GM19372 (cell line): ENCODE measurements around the gene EIF3B.
"Not testable (repeated sequence)": the region's sequence is repeated elsewhere in the genome, so short reads cannot be mapped to it uniquely, and the experiment has no call there.

Source experiments
- ATAC-seq: cut with Tn5 transposase; IDR thresholded peaks from one replicate; pipeline ENCODE4 v1.9.1; 2021; ENCODE audit warnings: mild to moderate bottlenecking, low read depth, moderate library complexity; ENCODE audit not compliant: unreplicated experiment

EIF3B gene

DNA sequence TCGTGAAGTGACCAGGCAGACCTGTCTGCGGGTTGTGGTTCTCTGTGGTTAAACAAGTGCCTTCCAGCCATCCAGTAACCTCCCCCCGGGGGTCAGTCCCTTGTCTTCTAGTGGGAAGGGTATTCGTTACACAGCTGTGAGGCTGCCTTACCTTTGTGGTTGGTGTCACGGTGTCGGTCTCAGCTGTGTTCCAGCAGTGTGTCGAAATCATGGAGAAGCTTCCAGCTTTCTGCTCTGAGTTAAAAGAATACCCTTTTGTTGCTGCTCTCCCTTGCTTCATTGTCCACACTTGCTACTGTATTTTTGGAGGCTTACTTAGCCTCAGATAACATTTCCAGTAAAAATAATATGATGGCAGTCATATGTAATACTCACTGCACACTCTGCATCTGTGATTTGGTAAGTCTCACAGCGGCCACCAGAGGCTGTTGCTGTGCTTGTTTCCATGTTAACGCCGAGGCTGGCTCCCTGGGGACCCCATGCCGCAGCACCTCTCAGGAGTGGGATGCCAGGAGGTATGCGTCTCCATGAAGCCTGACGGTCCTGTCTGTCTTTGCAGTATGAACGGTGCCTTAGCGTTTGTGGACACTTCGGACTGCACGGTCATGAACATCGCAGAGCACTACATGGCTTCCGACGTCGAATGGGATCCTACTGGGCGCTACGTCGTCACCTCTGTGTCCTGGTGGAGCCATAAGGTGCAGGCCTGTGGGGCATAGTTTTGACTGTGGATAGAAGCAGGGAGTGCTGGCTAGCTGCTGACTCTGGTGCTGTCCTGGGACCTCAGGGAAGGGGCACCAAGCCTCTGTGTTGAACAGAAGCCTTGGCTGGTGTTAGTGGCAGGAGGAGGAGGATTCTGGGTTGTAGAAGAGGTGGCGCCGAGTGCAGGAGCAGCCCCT, 20.5 kb downstream of the EIF3B start:
- ATAC-seq, result no peak

- ATAC-seq, result no peak
These were observed 21.9 kb downstream of the EIF3B start for GRCh38 chr7:2376351-2377154.

DNA sequence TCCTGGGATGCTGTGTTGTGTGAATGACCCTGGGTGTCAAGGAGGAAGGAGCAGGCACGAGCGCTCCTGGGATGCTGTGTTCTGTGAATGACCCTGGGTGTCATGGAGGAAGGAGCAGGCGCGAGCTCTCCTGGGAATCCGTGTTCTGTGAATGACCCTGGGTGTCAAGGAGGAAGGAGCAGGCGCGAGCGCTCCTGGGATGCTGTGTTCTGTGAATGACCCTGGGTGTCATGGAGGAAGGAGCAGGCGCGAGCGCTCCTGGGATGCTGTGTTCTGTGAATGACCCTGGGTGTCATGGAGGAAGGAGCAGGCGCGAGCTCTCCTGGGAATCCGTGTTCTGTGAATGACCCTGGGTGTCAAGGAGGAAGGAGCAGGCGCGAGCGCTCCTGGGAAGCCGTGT, 22.9 kb downstream of the EIF3B start:
- ATAC-seq, result not testable (repeated sequence)

DNA sequence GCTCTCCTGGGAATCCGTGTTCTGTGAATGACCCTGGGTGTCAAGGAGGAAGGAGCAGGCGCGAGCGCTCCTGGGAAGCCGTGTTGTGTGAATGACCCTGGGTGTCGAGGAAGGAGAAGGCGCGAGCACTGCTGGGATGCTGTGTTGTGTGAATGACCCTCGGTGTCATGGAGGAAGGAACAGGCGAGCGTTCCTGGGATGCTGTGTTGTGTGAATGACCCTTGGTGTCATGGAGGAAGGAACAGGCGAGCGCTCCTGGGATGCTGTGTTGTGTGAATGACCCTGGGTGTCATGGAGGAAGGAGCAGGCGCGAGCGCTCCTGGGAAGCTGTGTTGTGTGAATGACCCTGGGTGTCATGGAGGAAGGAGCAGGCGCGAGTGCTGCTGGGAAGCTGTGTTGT, 23.5 kb downstream of the EIF3B start:
- not testable (repeated sequence) for ATAC-seq

DNA sequence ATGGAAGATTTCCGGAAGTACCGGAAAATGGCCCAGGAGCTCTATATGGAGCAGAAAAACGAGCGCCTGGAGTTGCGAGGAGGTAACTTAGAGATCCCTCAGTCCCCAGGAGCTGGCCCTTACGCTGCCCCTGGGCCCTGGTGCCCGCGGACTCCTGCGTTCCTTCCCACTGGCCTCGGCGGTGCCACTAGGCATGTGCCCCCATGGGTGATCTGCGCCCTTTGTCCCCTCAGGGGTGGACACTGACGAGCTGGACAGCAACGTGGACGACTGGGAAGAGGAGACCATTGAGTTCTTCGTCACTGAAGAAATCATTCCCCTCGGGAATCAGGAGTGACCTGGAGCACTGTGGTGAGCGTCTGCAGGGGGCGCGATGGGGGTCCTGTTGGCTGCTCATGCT, 24.5 kb downstream of the EIF3B start:
- ATAC-seq, result no peak

DNA sequence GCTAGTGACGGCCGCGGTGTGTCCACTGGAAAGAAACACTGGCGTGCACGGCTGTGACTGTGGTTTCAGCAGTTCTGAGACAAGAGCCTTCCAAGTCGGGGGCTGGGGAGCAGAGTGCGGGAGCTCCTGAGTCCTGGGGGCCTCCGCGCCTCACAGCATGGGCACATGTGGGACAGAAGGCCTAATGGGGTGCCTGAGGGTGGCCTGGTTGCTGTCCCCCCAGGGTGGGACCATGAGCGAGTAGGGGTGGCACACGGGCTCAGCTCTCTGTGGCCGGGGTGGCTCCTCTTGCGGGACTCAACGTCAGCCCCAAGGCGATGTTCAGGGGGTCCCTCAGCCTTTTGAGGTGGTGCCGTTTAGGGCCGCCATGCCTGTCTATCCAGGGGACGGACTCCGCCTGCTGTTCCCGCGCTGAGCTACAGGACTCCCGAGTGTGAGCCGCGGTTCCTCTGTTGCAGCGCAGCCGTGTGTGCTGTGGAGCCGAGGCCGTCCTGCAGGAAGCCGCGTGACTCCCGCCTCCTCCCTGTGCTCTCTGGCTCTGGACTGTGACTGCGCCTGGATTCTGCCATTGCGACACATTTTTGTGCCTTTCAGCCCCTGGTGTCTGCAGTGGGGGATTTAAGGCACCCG, 25.3 kb downstream of the EIF3B start:
- ATAC-seq, result no peak

DNA sequence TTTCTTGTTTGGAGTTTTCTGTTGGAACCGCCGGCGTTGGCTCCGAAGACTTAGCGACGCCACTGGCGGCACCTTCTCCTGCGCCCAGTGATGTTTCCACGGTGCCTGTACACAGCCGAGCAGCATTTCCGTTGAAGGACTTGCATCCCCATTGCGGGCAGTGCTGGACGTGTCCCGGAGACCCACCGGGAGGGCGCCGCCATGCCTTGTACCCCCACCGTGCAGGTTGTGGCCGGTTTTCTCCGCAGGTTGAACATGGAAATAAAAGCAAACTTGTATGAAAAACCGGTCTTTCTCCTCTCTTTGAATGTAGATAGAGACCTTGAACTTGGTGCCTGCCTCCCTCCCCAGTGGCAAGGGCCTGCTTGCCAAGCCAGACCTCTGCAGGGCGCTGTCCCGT, 25.8 kb downstream of the EIF3B start:
- no peak for ATAC-seq

GRCh38 chr7:2381227-2381626, 26.6 kb downstream of the EIF3B start:
- no peak for ATAC-seq

DNA sequence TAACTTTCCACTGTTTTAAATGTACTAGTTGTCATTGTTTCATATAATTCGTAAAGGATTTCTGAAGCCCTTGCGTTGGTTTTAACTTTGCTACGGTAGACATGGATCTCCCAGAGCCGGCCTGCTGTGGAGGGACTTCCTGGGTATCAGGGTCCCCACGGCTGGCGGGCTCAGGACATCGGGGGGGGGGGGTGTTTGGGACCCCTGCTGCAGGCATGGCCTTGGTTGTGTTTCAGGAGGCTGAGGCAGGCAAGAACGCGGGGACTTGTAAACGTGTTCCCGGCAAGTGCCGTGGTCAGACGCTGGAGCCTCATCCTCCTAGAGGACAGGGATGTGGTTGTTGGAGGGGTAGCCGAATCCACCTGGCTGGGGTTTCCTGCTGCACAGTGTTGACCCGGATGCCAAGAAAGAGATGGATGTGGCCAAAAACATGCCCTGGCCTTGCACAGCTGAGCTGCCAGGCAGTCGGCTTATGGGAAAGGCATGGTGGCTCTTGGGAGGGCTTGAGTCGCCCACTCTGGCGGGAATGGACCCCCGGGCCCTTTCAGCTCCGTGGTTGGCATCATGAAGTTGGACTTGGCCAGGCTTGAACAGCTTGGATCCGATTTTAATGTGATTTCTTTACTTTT, 27.4 kb downstream of the EIF3B start:
- ATAC-seq, result no peak

GRCh38 chr7:2383543-2384274, 29.1 kb downstream of the EIF3B start:
- ATAC-seq, result no peak

DNA sequence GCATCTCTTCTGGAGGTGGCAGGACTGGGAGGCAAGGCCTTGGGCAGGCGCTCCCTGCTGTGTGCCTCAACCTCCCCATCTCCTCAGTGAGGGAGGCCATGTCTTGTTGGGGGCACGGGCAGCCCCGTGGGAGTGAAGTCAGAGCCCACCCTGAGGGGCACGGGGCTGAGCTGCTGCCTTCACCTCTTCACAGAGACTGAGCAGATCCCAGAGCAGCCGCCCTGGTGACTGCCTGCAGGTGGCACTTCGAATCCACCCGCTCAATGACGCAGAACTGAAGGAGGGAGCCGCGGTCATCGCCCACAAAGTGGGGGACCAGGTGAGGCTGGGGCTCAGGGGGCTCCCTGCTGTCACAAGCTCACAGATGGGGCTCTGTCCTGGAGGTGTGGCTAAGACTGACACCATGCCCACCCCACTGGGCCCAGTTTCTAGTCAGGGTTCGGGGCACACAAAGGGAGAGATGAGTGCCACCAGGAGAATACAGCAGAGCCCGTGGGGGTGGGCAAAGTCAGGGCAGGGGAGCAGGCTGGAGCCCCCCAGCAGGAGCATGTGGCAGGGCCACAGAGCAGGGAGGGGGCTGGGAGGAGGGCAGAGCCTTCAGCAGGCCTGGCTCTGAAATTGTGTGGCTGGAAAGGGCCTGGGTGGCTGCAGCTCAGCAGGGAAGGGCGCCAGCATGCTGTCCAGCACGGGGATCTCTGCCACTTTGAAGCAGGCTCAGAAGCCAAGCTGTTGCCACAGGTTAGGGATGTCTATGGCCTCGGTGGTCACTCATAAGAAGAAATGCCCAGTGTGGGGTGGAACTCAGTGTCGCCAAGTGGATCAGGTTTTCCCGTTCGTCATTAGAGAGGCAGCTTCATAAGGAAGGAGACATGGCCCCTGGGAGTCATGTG, 30.0 kb downstream of the EIF3B start:
- ATAC-seq, result no peak

- not testable (repeated sequence) for ATAC-seq
These were observed 31.5 kb downstream of the EIF3B start for GRCh38 chr7:2386122-2386521.

DNA sequence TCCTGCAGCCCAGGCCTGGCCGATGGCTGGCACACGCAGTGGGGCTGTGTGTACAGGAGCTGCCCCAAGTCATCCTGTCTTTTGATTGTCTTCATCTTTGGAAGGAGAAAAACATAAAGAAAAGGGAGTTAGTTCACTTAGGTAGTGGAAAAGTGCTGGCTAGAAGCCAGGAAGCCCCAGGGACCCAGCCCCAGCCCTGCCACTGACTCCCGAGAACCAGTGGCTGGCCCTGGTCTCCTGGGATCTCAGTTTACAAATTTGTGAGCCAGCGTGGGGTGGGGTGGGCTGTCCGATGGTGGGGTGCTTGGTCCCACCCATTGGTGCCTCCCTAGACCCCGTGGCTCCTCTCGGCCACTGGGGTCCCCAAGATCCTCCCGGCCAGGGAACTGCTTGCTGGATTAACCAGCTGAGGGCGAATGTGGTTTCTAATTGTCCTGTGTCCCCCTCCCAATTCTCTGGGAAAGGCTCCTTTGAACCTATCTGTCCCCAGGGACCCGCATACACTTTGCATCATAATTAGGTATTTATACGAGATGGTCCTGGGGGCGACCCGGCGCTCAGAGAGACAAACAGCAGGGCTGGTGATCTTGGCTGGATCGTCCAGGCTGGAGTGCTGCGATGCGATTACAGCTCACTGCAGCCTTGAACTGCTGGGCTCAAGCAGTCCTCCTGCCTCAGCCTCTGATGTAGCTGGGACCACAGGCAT, 32.5 kb downstream of the EIF3B start:
- ATAC-seq, result no peak

DNA sequence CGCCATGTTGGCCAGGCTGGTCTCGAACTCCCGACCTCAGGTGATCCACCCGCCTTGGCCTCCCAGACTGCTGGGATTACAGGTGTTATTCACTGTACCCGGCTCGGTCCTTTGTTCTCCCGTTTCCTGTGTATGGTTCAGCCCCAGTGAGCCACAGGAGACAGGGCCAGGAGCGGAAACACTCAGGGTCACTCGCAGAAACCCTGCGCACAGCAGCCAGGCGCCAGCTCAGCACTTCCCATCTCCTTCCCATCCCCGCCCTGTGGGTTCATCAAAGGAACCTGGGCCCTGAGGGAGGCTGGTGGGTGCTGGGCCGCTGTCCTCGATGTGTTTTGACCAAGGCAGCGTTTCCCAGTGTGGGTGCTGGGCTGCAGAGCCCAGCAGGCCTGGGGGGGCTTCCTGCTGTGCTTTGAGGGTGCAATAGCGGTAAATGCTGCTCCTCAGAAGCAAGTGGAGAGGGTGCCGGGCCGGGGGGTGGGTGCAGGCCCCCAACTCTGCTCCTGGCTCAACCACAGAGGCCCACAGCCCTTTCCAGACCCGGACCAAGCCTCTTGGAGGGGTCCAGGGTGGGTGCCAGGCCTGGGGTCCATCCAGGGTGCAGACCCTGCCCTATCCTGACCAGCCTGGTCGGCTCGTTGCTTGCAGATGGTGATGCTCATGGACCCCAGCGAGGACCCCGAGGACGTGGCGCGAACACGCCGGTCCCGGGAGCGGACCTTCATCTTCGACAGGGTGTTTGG, 33.4 kb downstream of the EIF3B start:
- no peak for ATAC-seq

- no peak for ATAC-seq
These were observed 34.0 kb downstream of the EIF3B start for GRCh38 chr7:2388637-2388954.

DNA sequence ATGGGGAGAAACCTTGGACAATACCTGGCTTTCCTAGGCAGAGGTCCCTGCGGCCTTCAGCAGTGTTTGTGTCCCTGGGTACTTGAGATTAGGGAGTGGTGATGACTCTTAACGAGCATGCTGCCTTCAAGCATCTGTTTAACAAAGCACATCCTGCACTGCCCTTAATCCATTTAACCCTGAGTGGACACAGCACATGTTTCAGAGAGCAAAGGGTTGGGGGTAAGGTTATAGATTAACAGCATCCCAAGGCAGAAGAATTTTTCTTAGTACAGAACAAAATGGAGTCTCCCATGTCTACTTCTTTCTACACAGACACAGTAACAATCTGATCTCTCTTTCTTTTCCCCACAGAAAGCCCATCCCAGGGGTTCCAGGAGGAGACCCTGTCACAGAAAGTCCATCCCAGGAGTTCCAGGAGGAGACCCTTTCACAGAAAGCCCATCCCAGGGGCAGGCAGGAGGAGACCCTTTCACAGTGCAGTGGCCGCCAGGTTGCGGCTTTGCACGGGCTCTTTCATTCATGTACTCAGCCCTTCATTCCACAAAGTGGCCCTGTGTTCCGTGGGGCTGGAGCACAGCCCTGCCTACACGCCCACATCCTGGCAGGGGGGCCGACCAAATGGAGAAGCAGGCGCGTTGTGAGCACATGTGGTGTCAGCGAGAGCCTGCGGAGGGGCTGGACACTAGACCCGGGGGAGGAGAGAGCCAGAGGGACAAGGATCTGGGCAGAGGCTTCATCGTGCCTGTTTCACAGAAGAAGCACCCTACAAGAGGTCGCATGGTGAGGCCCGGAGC, 35.6 kb downstream of the EIF3B start:
- ATAC-seq, result not testable (repeated sequence)

DNA sequence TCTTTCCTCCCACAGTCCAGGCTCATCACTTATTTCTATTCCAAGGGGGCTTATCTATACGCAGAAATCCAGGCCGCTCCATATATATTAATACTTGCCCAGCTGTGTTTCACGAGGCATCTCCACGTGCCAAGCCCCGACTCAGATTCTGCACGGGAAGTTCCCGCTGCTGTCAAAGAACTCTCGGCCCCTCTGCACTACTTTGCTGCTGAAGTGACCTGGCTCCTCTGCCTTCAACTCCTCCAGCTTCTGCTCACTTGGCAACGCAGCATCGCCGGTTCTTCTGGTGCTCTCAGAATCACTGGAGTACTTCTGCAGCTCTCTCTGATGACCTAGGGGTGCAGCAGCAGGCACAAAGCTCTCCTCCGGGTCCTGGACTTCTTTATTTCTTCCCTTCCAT, 39.1 kb downstream of the EIF3B start:
- no peak for ATAC-seq
